Pancreas (tissue), 10 donors: ENCODE data around the gene NCAPG2. TPM values are rescaled to one million over a fixed set of nuclear protein-coding genes. Genes with fewer than 3 reads are reported as not detected.
"Not testable (repeated sequence)": the region's sequence is repeated elsewhere in the genome, so short reads cannot be mapped to it uniquely, and the experiment has no call there.

Experiments
- ATAC-seq, 4 donors: fragments of 200-7000 bp; cut with Tn5 transposase; one replicate each; pipeline versions ENCODE4 v1.8.0 to v1.9.1; 2020; ENCODE audit warnings: mild to moderate bottlenecking in 4 of 4, moderate library complexity in 4 of 4
- DNase-seq, 6 donors: peaks; one replicate each; pipeline ENCODE4 v3.0.0-alpha.2; 2020
- FAIRE-seq: peaks from 2 replicates; lab custom pipeline; 2012; peaks lifted over from hg19 to GRCh38; lab: Jason Lieb, UNC
- H3K27ac ChIP-seq, 4 donors: fragments of 200-600 bp; sonication (generic); 1 replicate in 3 of 4; 2 replicates in 1 of 4; pipeline versions ENCODE4 v1.5.0 to v1.8.0; 2020
- H3K27me3 ChIP-seq, 4 donors: fragments of 200-600 bp; one replicate each; pipeline ENCODE4 v1.8.0; 2021
- H3K36me3 ChIP-seq, 3 donors: fragments of 200-600 bp; sonication (generic) in 1 of 3; one replicate each; pipeline versions ENCODE4 v1.5.0 to v1.8.0; 2020 to 2021
- H3K4me1 ChIP-seq, 3 donors: fragments of 200-600 bp; one replicate each; pipeline ENCODE4 v1.8.0; 2021
- H3K4me3 ChIP-seq, 4 donors: fragments of 200-600 bp; sonication (generic) in 2 of 4; one replicate each; pipeline versions ENCODE4 v1.5.0 to v1.8.0; 2020 to 2021
- H3K9me3 ChIP-seq, 4 donors: fragments of 200-600 bp; one replicate each; pipeline ENCODE4 v1.8.0; 2021
- CTCF ChIP-seq, 4 donors: fragments of 200-600 bp; sonication (generic) in 3 of 4; IDR thresholded peaks; one replicate each; pipeline versions ENCODE4 v1.5.0 to v1.8.0; 2021; ENCODE audit warnings: antibody characterized with exemption in 4 of 4
- WGBS, 2 donors: extraction: QIAGEN DNeasy Blood & Tissue Kit; methylation state at CpG; one replicate each; pipeline ENCODE4 v1.1.7; 2013; 5-methylcytosine and 5-hydroxymethylcytosine counted together
- intact Hi-C, 3 donors: fragments of 100-400 bp; cut with DNase I; formaldehyde crosslinking; loops; one replicate each; pipeline versions ENCODE4 v1.11.1 to v1.14.2; 2022
- polyA plus RNA-seq, 2 donors: library from polyadenylated mRNA; stranded (reverse); fragments of 200-250 nt; gene quantifications; one replicate each; pipeline ENCODE4 v1.2.3, GENCODE V29; 2013
- total RNA-seq, 6 donors: library from RNA; stranded (reverse); fragmentation: NEBNext Ultra II Directional in 4 of 6; extraction: Animal tissue kit (Norgen Biotek cat#: 25700) in 4 of 6; gene quantifications; one replicate each; pipeline versions ENCODE4 v1.2.1 to v1.2.4, GENCODE V29; 2021 to 2023
- donor health status: healthy with polysubstance abuse.
- donor health status: DM: no; HTN: no; CAD: no; lungs with moderate emphysema.
- donor health status: DM: no; HTN: no; CAD: no.
- donor health status: control.
- donor health status: control.
- donor health status: Bipolar disorder and iron deficiency.
- donor health status: DM: yes; HTN: yes; CAD: no.
- donor health status: DM: no; HTN: no; CAD: no.
- donor health status: DM: no; HTN: no; CAD: no.
- donor health status: DM: yes; HTN: yes; CAD: no.

Gene NCAPG2
- total and polyA plus RNA-seq, 8 donors = 1.4 to 4.0 (median 3.1) TPM

- no peak for ATAC-seq
- no peaks in the 10 kb centered on the region for H3K9me3 ChIP-seq
- 82 to 85% methylated on average over 7 of the region's 7 CpGs for WGBS, 2 donors
- DNase-seq = no peak
- no peak for FAIRE-seq
- H3K4me3 ChIP-seq = no peak overlapping the region
- H3K27me3 ChIP-seq = no peaks in the 10 kb centered on the region
- no peak for TF ChIP-seq CTCF (IDR thresholded peaks at IDR 0.05)
- no peak overlapping the region for H3K27ac ChIP-seq
- H3K36me3 ChIP-seq = no peaks in the 10 kb centered on the region
- H3K4me1 ChIP-seq = no peaks in the 10 kb centered on the region
- intact Hi-C loops = no loop called here
Measured at GRCh38 chr7:158676171-158676840, 28.3 kb downstream of the NCAPG2 start.

- no peak for DNase-seq
- WGBS, 2 donors = 69 to 70% methylated on average over 4 of the region's 4 CpGs
- no peaks in the 10 kb centered on the region for H3K27me3 ChIP-seq
- no peak overlapping the region for H3K27ac ChIP-seq
- no peaks in the 10 kb centered on the region for H3K4me1 ChIP-seq
- H3K36me3 ChIP-seq = no peaks in the 10 kb centered on the region
- FAIRE-seq = no peak
- H3K9me3 ChIP-seq = no peaks in the 10 kb centered on the region
- no peak for ATAC-seq
- no peak overlapping the region for H3K4me3 ChIP-seq
- no peak for TF ChIP-seq CTCF (IDR thresholded peaks at IDR 0.05)
- intact Hi-C loops = no loop called here
Measured at GRCh38 chr7:158672975-158673374, 31.6 kb downstream of the NCAPG2 start.

GRCh38 chr7:158668086-158668485, 36.5 kb downstream of the NCAPG2 start:
- H3K27ac ChIP-seq, H3K9me3 ChIP-seq, H3K27me3 ChIP-seq, ATAC-seq, FAIRE-seq, intact Hi-C loops, H3K4me1 ChIP-seq, H3K36me3 ChIP-seq, DNase-seq, H3K4me3 ChIP-seq: not testable (repeated sequence)
- WGBS, 2 donors = 96 to 97% methylated on average over 6 to 7 of the region's 8 CpGs

- H3K27me3 ChIP-seq, H3K9me3 ChIP-seq, H3K4me1 ChIP-seq, H3K36me3 ChIP-seq, FAIRE-seq, intact Hi-C loops, H3K27ac ChIP-seq, DNase-seq, H3K4me3 ChIP-seq, ATAC-seq: not testable (repeated sequence)
- 90 to 91% methylated on average over 11 to 20 of the region's 24 CpGs for WGBS, 2 donors
Measured at GRCh38 chr7:158666966-158667678, 37.5 kb downstream of the NCAPG2 start.

- no peak for TF ChIP-seq CTCF (IDR thresholded peaks at IDR 0.05)
- no peak for ATAC-seq
- WGBS, 2 donors = 90 to 98% methylated on average over 5 of the region's 5 CpGs
- no peak for FAIRE-seq
- intact Hi-C loops = no loop called here
- no peaks in the 10 kb centered on the region for H3K27me3 ChIP-seq
- no peak overlapping the region for H3K4me3 ChIP-seq
- H3K4me1 ChIP-seq = no peaks in the 10 kb centered on the region
- H3K9me3 ChIP-seq = no peaks in the 10 kb centered on the region
- no peak overlapping the region for H3K27ac ChIP-seq
- no peak for DNase-seq
- no peaks in the 10 kb centered on the region for H3K36me3 ChIP-seq
Measured at GRCh38 chr7:158666401-158666800, 38.2 kb downstream of the NCAPG2 start.

GRCh38 chr7:158664406-158664805, 40.2 kb downstream of the NCAPG2 start:
- no peaks in the 10 kb centered on the region for H3K9me3 ChIP-seq
- FAIRE-seq (no peak), DNase-seq (no peak), ATAC-seq (no peak)
- no peak for TF ChIP-seq CTCF (IDR thresholded peaks at IDR 0.05)
- no peak overlapping the region for H3K27ac ChIP-seq
- 96 to 97% methylated on average over 12 of the region's 12 CpGs for WGBS, 2 donors
- intact Hi-C loops = no loop called here
- H3K36me3 ChIP-seq = no peaks in the 10 kb centered on the region
- no peak overlapping the region for H3K4me3 ChIP-seq
- H3K27me3 ChIP-seq = no peaks in the 10 kb centered on the region
- H3K4me1 ChIP-seq = no peaks in the 10 kb centered on the region
